PC-9 (cell line): ENCODE data around the gene RUBCN. TPM values are rescaled to one million over a fixed set of nuclear protein-coding genes. Genes with fewer than 3 reads are reported as not detected.
A peak's percentile ranks its signal among the peaks of the same experiment; 100 is the strongest.

Experiments
- BruUV-seq: library from RNA; stranded (reverse); fragments of 400-500 nt; replicated peaks from 2 replicates; lab custom pipeline; 2021; lab: Mats Ljungman, UMichigan
- CTCF ChIA-PET: fragments of 300-600 bp; sonication (Branson Sonifier 250); formaldehyde crosslinking; loops from one replicate; lab custom pipeline; 2022; ENCODE audit warnings: antibody characterized with exemption; lab: Charles Lee
- POLR2A ChIA-PET: fragments of 300-600 bp; sonication (Branson Sonifier 250); formaldehyde crosslinking; loops from one replicate; lab custom pipeline; 2022; ENCODE audit warnings: antibody characterized with exemption; ENCODE audit not compliant: unreplicated experiment; lab: Charles Lee
- DNase-seq, 2 experiments: peaks; one replicate each; pipeline versions ENCODE4 v3.0.0 to v3.0.0-alpha.2; 2015 to 2022; ENCODE audit warnings: mixed read lengths in 1 of 2
- H2AFZ ChIP-seq: fragments of 200-600 bp; sonication (generic); 2 replicates; pipeline ENCODE4 v1.8.1; 2017; ENCODE audit warnings: antibody characterized with exemption
- H3F3A ChIP-seq: fragments of 200-600 bp; sonication (generic); 2 replicates; pipeline ENCODE4 v1.8.1; 2017; ENCODE audit warnings: antibody characterized with exemption, mild to moderate bottlenecking, low read depth; ENCODE audit not compliant: insufficient read depth
- H3K27ac ChIP-seq: fragments of 200-600 bp; sonication (generic); 2 replicates; pipeline ENCODE4 v1.6.1; 2016; ENCODE audit warnings: mixed run types
- H3K27me3 ChIP-seq: fragments of 200-600 bp; sonication (generic); 2 replicates; pipeline ENCODE4 v1.6.1; 2016; ENCODE audit warnings: low read depth, mixed run types; ENCODE audit not compliant: insufficient read depth
- H3K36me3 ChIP-seq: fragments of 200-600 bp; sonication (generic); 2 replicates; pipeline ENCODE4 v1.6.1; 2016; ENCODE audit warnings: low read depth, mixed run types
- H3K4me1 ChIP-seq: fragments of 200-600 bp; sonication (generic); replicated peaks from 2 replicates; pipeline ENCODE4 v1.6.1; 2016; ENCODE audit warnings: mixed run types; ENCODE audit not compliant: insufficient read depth
- H3K4me2 ChIP-seq: fragments of 200-600 bp; sonication (generic); 2 replicates; pipeline ENCODE4 v1.6.1; 2017; ENCODE audit warnings: mixed run types
- H3K4me3 ChIP-seq: fragments of 200-600 bp; sonication (generic); 2 replicates; pipeline ENCODE4 v1.6.1; 2016; ENCODE audit warnings: mixed run types
- H3K79me2 ChIP-seq: fragments of 200-600 bp; sonication (generic); 2 replicates; pipeline ENCODE4 v1.6.1; 2017; ENCODE audit warnings: low read depth, mixed run types
- H3K9me2 ChIP-seq: fragments of 200-600 bp; sonication (generic); 2 replicates; pipeline ENCODE4 v1.8.1; 2017; ENCODE audit warnings: mild to moderate bottlenecking; ENCODE audit not compliant: insufficient read depth
- H3K9me3 ChIP-seq: fragments of 200-600 bp; sonication (generic); 2 replicates; pipeline ENCODE4 v1.8.1; 2016; ENCODE audit warnings: low read depth; ENCODE audit not compliant: insufficient read depth
- H4K20me1 ChIP-seq: fragments of 200-600 bp; sonication (generic); 2 replicates; pipeline ENCODE4 v1.8.1; 2017; ENCODE audit not compliant: insufficient read depth
- CTCF ChIP-seq: fragments of 200-600 bp; sonication (generic); conservative IDR thresholded peaks from 2 replicates; pipeline ENCODE4 v1.6.1; 2017; ENCODE audit warnings: mixed run types, antibody characterized with exemption, mild to moderate bottlenecking, moderate library complexity
- EZH2 ChIP-seq: fragments of 200-600 bp; sonication (generic); IDR thresholded peaks from 2 replicates; pipeline ENCODE4 v1.8.0; 2017; ENCODE audit warnings: antibody characterized with exemption, low read depth
- intact Hi-C: fragments of 100-400 bp; cut with micrococcal nuclease; formaldehyde crosslinking; loops from one replicate; pipeline ENCODE4 v1.10.0; 2022; ENCODE audit not compliant: unreplicated experiment
- total RNA-seq: library from RNA; stranded (reverse); gene quantifications from 2 replicates; pipeline ENCODE4 v1.2.3, GENCODE V29; 2021

RUBCN gene
- total RNA-seq, 1 experiment from 2014 or later, result 34.2 TPM

- H3K79me2 ChIP-seq, result peaks cover 64% of the 10 kb centered on the region
Observed at GRCh38 chr3:197752107-197752506, 15.4 kb upstream of the RUBCN start.

GRCh38 chr3:197750858-197751737 is 14.4 kb upstream of the RUBCN start:
- POLR2A ChIA-PET, result no interaction called here

More at GRCh38 chr3:197752107-197752506, 15.4 kb upstream of the RUBCN start:
- Histone ChIP-seq H4K20me1 (peaks cover 47% of the 10 kb centered on the region), H2AFZ (no peak overlapping the region), H3K4me2 (peak overlapping the region; percentile 95), H3K9me3 (no peaks in the 10 kb centered on the region), H3K27me3 (no peaks in the 10 kb centered on the region), H3F3A (peaks cover 52% of the 10 kb centered on the region), H3K36me3 (0 out of 2 replicates have a peak, but pooled peaks cover 10% of the 10 kb centered on the region), H3K9me2 (no peaks in the 10 kb centered on the region), H3K27ac (no peak overlapping the region), H3K4me3 (peak overlapping the region; percentile 79), H3K4me1 (peaks cover 25% of the 10 kb centered on the region)
- TF ChIP-seq CTCF, result no peak
- no peak for TF ChIP-seq EZH2
- BruUV-seq, result no TSS peak
- CTCF ChIA-PET, result no interaction called here
- no peak for DNase-seq
- intact Hi-C loops, result no loop called here
- POLR2A ChIA-PET, result no interaction called here

More at GRCh38 chr3:197750858-197751737, 14.4 kb upstream of the RUBCN start:
- Histone ChIP-seq H3K9me2 (no peaks in the 10 kb centered on the region), H3K27me3 (no peaks in the 10 kb centered on the region), H3K79me2 (peaks cover 54% of the 10 kb centered on the region), H3K27ac (peak overlapping the region; percentile 76), H3K4me3 (peak overlapping the region; percentile 79), H3F3A (peaks cover 57% of the 10 kb centered on the region), H3K4me1 (peaks cover 25% of the 10 kb centered on the region), H4K20me1 (peaks cover 47% of the 10 kb centered on the region), H3K9me3 (no peaks in the 10 kb centered on the region), H3K36me3 (0 out of 2 replicates have a peak, but pooled peaks cover under 1% of the 10 kb centered on the region), H3K4me2 (peak overlapping the region; percentile 95), H2AFZ (peak overlapping the region; percentile 98)
- intact Hi-C loops, result loop anchor here (1.0 kb wide), 1 partner anchor 39 kb away; no protein-coding TSS in a partner anchor
- CTCF ChIA-PET, result interaction anchor here (0.5 to 0.6 kb wide), 2 partner anchors 10 to 424 kb away, joined by 3 read pairs; no protein-coding TSS in a partner anchor
- peak; percentile 39 to 40 for DNase-seq
- TSS peak; percentile 51 for BruUV-seq
- TF ChIP-seq EZH2, result no peak
- no peak for TF ChIP-seq CTCF
